ENCODE data around the gene IL3.

DNA sequence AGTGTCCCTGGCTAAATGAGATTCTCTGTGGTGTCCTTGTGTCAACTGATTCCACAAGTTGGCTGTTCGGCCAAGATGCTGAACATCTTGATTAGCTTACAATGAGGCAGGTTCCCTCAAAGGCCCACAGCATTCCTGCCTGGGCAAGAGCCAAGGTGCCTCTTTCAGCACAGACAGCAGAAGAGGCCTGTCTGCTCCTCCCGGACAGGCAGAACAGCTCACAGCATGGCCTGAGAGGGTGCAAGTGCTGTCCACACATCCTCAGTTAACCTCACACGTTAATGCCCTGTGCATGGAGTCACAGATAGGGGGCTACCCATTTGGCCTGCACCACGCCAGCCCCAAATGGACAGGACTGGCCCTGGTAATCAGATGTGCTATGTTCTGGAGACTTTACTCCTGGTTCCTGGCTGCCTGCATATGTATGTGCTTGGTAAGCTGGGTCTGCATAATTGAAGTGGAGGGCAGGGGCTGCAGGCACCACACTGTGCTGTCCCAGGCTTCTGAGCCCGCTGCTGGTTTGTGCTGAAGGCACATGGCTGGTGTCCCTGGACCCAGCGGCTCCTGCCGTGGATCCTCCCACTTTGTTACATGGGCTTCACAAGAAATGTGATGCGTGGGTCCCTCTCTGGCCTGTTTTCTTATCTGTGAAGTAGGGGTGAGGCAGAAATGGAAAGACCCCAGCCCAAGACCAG is 22.0 kb downstream of the IL3 start:
- TF ChIP-seq EZH2 (IDR thresholded peaks at IDR 0.05; ENCODE audit: insufficient read depth, poor library complexity, severe bottlenecking): no peak
- TF ChIP-seq EZH2phosphoT487 (IDR thresholded peaks at IDR 0.05; ENCODE audit: insufficient read depth, low read depth): no peak
